Stimulated activated CD8-positive, alpha-beta memory T cell treated with anti-CD3 and anti-CD28 coated beads, Interleukin-7, amount 100 ng/mL, for 48 hours (primary cell): Measurements from ENCODE around the gene PCP2.

Source experiments
- DNase-seq, 2 donors: peaks; one replicate each; pipeline ENCODE4 v3.0.0-alpha.2; 2020; ENCODE audit warnings: low read depth in 1 of 2; ENCODE audit errors: extremely low read depth in 1 of 2

Gene PCP2

DNA sequence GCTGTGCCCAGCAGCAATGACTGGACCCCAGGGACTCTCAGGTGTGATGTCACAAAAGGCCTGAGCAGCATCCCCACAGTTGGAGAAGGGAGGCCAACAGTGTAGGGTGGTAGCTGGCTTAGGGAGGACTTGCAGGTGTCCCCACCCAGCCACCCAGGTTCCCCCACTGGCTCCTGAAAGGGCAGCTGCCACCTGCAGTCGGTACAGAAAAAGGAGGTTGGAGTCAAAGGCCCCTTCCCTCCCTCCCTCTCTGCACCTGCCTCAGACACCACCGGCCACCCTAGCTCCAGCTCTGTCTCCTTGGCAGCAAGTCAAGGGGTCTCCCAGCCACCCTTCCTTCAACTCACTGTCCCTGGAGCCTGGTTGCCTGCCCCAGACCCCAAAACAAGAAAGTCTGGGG, at the start of gene PCP2:
Gene PCP2 (minus strand): TSS at position 22 of the 400 bp plus-strand sequence. CDS start 262 bp downstream, outside the sequence.
- no peak for DNase-seq

DNA sequence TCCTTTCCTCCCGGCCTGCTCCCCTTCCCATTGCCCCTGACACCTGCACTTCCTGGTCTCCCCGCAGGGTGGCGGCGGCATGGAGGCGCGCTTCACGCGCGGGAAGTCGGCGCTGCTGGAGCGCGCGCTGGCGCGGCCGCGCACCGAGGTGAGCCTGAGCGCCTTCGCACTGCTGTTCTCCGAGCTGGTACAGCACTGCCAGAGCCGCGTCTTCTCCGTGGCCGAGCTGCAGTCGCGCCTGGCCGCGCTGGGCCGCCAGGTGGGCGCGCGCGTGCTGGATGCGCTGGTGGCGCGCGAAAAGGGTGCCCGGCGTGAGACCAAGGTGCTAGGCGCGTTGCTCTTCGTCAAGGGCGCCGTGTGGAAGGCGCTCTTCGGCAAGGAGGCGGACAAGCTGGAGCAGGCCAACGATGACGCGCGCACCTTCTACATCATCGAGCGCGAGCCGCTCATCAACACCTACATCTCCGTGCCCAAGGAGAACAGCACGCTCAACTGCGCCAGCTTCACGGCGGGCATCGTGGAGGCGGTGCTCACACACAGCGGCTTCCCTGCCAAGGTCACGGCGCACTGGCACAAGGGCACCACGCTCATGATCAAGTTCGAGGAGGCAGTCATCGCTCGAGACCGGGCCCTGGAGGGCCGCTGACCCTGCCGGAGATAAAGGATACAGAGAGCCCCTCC, 48.8 kb upstream of the PCP2 start:
- no peak for DNase-seq

DNA sequence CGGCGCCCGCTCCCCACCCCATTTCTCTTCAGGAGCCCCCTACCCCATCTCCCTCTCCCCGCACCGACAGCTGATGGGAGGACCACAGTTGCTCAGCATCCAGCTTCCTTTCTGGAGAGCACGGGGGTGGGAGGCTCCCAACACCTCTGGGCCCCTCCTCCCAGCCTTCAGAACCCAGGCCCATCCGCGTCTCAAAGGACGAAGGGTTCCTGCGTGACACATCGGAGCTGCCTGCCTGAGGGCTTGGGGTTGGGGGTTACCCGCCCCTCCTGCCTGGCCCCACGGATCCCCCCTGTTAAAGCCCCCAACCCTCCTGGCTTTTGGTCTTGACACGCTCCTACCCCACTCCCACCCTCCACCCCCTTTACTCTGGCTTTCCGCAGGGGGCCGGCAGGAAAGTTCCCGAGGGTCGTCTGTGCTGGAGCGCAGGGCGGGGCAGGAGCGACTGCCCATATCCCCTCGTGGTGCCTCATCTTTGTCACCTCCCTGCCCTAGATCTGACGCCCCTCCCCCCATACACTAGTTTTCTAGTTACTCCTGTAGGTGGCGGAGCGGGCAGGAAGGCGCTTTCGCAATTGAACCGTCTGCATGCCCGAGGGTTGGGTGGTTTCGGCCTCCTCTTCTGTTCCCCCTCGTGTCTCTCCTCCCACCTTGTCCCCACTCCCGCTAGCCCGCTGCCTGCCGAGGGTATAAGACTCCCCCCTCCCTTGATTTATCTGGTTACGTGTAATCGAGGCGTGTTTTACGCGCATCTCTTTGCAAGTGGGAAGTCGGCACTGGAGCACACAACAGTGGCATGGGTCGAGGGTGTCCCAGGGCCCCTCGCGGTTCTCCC, 48.0 kb upstream of the PCP2 start:
- peak in 1 of 2 donors; percentile 89 for DNase-seq

DNA sequence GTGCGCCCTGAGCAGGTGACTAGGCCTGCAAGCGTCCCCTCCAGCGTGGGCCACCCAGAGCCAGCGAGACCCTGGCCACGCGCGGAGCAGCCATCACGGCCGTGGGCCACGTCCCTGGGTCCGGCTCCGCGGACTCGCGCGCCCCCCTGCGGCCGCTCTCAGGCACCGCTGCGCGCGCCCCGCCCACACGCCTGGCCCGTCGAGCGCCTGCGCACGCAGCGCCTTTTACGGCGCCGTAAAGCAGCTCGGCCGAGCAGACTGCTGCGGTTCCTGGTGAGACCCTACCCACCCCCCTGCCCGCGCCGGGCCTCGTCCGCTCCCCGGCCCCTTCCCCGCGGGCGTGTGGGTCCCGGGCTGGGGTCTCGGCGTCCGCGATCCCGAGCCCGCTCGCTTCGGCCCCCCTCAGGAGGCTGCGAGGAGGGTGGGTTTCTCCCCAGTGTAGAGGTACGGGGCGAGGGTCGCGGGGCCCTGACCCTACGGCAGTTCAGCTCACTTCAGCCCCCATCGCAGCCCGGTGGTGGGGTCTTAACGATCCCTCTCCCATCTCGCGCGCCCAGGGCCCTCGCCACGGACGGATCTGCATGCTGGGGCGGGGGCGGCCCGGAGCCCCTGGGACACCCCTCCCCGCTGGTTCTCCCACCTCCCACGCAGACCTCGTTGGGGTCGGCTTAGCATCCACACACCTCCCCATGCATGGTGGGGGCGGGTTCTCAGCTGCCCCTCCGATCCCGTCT, 47.3 kb upstream of the PCP2 start, which contains the start of gene TRAPPC5:
Gene TRAPPC5 (plus strand): TSS at position 228 of the 734 bp plus-strand sequence. CDS start 1,421 bp downstream, outside the sequence.
- DNase-seq: peak; percentile 60 to 75

DNA sequence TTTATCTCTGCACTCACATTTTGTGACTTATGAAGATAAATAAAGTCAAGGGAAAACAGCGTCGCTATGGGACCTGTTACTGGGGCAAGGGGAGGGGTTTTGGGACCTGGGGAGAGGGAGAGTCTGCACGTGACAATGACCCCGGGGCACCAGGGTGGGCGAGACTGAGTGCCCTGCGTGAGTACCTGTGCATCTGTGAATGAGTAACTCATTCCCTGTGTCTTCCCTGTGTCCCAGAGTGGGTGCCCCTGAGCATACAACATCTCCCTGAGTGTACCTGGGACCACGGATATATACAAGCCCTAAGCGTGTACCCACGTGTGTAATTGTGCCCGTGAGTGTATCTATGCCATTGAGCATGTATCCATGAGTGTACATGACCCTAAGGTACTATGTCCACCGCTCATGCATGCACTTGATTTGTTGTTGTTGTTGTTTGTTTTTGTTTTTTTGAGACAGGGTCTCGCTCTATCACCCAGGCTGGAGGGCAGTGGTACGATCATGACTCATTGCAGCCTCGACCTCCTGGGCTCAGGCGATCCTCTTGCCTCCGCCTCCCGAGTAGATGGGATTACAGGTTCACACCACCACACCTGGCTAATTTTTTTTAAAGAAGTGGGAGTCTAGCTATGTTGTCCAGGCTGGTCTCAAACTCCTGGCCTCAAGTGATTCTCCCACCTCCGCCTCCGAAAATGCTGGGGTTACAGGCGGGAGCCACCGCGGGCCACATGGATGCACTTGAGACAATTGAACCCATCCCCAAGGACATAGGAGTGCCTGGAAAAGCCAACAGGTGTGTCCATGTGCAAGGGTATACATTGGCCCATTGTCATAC, 46.5 kb upstream of the PCP2 start:
- DNase-seq: no peak

- DNase-seq: peak in 1 of 2 donors; percentile 67
Measured at GRCh38 chr19:7678971-7679751, 45.6 kb upstream of the PCP2 start.

GRCh38 chr19:7677669-7678311, 44.3 kb upstream of the PCP2 start:
- no peak for DNase-seq

GRCh38 chr19:7676854-7677253, 43.3 kb upstream of the PCP2 start, which contains the start of gene MCEMP1:
Gene MCEMP1, plus strand, starts transcription at chr19:7677090. Its CDS starts 31 bp downstream, at chr19:7677121.
- no peak for DNase-seq

DNA sequence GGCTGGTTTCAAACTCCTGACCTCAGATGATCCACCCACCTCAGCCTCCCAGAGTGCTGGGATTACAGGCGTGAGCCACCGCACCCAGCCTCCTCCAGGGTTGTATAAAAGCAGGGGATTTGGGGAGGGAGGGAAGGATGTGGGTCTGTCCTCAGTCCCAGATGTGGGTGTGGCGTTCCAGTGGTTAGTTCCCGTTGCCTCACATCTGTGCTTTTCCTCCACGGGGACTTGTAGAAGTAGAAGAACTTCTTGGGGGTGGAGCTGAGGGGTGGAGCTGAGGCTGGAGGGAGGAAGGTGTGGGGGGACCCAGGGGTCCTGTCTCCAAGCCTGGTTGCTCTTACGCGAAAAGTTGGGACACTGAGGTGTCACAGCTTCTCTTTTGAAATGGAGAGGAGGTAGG, 42.9 kb upstream of the PCP2 start:
- DNase-seq: no peak

DNA sequence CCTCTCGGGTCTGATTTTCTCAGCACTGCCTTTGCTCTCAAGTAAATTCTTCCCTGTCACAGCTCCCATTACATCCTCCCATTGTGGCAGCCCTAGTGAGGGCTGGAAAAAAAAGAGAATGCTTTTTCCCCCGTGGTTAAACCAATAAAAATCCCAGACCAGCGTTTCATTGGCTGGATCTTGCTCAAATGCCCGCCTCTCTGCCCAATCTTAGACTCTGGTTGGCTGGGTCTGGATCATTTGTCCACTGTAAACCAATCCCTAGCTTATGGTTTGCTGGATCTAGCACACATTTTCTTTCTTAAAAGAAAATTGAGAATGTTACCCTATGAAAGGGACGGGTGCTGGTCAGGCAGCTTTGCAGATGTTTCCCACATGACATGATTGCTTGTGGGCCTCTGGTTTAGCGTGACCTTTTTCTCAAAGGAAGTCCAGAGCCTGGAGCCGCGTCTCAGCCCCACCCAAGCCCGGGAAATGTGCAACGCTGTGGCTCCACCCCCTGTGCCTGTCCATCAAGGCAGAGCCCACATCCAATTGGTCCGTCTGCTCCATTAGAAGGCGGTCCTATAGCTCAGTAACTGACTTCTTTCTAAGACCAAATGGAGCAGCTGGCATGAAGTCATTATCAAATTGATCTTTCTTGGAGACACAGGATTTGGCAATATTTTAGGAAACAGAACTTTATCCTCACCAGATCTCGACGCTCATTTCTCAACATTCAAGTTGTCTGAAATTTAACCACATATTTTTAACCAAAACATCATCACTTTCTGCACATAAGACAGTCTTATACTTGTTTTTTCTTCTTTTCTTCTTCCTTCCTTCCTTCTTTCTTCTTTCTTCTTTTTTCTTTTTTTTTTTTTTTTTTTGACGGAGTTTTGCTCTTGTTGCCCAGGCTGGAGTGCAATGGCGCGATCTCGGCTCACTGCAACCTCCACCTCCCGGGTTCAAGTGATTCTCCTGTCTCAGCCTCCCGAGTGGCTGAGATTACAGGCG, 40.8 kb upstream of the PCP2 start:
- DNase-seq: no peak

DNA sequence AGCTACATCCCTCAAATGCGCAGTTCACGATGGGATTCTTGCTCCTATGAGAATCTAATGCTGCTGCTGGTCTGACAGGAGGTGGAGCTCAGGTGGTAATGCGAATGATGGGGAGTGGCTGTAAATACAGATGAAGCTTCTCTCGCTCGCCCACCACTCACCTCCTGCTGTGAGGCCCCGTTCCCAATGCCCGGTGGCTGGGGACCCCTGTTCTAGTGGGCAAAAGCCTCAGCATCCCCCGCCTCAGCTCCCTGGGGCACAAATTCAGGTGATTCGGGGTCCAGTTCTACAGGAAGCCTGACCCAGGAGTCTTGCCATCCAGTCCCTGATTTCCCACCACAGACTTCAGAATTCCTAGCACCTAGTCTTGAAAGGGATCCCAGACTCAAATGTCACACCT, 39.0 kb upstream of the PCP2 start:
- DNase-seq: no peak

DNA sequence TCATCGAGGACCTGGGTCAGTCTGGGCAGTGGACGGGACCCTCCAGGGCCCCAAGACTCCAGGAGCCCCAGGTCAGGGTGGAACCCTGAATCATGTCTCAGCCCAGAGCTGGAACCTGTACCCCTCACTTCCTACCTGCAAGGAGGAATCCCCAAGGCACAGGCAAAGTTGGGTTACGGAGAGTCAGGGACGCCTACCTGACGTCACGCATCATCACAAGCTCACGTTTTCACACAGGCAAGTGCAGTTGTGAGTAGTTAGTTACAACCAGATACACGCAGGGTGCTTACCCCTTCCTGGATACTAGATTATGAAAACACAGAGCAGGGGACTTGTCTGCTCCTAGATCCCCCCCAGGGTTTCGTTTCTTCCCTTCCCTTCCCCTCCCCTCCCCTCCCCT, 37.3 kb upstream of the PCP2 start:
- no peak for DNase-seq

DNA sequence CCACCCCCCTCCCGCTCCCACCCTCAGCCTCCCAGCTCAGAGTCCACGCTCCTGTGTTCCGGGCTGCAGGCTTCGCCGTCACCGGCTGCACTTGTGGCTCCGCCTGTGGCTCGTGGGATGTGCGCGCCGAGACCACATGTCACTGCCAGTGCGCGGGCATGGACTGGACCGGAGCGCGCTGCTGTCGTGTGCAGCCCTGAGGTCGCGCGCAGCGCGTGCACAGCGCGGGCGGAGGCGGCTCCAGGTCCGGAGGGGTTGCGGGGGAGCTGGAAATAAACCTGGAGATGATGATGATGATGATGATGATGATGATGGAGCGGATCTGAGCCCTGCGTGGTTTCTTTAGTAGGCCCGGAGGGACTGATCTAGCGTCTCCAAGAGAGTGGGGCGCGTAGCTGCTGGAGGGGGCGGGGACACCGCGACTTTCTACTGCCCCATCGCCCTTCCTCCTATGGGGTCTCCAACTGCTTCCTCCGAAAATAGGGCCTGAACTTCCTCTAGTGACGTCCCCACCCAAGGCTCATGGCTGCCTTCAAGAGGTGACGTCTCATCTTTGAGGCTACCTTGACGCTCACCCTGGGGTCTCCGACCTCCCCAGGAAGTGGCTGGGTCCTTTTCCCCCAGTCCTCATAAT, 36.7 kb upstream of the PCP2 start:
- no peak for DNase-seq

- no peak for DNase-seq
Measured at GRCh38 chr19:7669641-7670040, 36.1 kb upstream of the PCP2 start.

DNA sequence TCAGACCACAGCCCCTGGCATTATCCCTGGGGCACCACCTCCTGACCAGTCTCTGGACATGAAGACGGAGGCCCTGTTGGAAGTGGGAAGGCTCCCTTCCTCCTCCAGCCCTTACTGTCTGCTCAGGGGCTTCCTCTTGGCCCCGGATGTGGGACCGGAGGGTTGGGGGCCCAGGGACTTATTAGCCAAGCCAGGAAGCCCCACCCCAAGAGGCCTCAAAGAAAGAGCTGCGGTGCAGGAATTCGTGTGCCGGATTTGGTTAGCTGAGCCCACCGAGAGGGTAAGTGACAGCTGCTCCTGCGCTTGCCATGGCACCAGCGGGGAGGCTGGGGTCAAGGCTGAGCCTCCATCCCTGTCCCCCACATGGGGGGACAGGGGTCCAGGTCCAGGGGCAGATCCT, 35.3 kb upstream of the PCP2 start, which contains the start of gene RETN:
Gene RETN (plus strand): TSS at position 208 of the 400 bp plus-strand sequence. CDS start 278 bp downstream, outside the sequence.
- DNase-seq: no peak

GRCh38 chr19:7665076-7665475, 31.6 kb upstream of the PCP2 start:
- DNase-seq: no peak

DNA sequence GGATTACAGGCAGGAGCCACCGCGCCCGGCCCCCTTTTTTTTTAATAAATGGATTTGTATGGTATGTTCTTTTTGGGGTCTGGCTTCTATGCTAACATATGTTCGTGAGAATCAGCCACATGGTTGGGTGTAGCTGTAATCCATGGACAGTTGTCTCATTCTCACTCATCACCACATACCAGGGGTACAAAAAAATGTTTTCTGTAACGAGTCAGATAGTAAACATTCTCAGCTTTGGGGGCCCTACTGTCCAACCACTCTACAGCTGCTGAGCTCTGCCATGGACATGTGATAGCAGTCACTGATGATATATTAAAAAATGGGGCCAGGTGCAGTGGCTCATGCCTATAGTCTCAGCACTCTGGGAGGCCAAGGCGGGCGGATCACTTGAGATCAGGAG, 30.2 kb upstream of the PCP2 start:
- DNase-seq: no peak
